HUDEP-2 (cell line): ENCODE data around the gene RAB14.
"Not testable (repeated sequence)": the region's sequence is repeated elsewhere in the genome, so short reads cannot be mapped to it uniquely, and the experiment has no call there.

Experiments used
- DNase-seq, 76 experiments: peaks; one replicate each; lab custom pipeline; 2025; ENCODE audit not compliant: unreplicated experiment in 76 of 76; lab: John Stamatoyannopoulos, UW

RAB14 gene

DNA sequence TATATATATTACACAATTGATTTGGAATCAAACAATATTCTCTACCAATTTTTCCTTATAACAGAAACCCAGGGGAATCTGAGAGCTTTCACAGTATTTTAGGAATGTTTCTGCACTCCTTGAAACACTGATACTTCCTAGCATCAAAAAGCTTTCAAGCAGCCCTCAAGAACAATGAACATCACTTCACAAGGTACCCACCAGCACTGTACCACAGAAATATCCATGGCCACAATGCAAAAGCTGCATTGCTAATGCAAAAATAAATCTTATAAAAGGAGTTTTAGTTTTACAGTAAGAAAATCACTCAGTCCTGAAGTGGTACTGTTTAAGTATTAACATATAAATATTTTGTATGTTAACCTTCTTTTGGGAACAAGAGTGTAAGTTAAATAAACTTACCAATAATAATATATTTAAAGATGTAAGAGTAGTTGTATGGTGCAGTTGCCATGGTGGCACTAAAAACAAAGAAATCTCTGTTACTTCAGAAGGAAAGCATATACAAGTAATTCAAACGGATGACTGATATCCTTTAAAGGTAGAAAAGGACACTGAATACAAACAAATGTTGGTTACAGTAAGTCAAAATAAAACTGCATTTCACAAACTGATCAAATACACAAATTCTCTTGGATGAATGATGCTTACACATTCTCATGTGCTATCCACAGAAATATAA, 8.6 kb downstream of the RAB14 start:
- no peak for DNase-seq

GRCh38 chr9:121192518-121192917, 9.2 kb downstream of the RAB14 start:
- DNase-seq, result no peak

DNA sequence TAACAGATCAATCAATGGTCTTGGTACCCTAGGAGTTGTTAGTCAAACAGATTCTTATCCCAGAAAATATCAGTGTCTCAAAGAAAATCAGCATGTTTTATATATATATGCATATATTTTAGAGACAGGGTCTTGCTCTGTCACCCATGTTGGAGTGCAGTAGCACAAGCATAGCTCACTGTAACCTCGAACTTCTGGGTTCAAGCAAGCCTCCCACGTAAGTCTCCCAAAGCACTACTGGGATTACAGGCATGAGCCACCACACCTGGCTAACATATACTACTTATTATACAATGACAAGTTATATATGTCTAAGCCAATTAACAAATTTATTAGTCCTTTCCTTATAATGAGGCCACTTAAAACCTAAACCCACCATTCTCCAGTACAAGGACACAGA, 10.4 kb downstream of the RAB14 start:
- DNase-seq, result no peak

DNA sequence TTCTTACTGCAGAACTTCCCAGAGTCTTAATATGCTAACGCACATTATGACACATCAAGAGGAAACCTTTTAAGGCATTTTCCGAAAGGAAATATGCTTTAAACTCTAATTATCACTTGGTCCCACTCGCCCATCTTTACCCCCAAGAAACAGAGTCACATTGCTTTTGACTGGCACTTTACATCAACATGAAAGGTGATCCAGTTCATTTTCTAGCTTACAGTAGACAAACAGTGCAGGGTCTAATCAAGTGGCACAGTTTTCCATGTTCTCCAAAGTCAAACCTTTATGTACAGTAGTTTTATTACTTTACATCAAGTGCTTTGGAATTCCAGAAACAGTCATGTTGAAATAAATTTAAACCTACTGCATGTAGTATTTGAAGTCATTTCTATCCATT, 12.0 kb downstream of the RAB14 start:
- DNase-seq, result no peak

GRCh38 chr9:121189006-121189405, 12.7 kb downstream of the RAB14 start:
- DNase-seq, result no peak

GRCh38 chr9:121187636-121188305, 13.9 kb downstream of the RAB14 start:
- no peak for DNase-seq

GRCh38 chr9:121185774-121186403, 15.8 kb downstream of the RAB14 start:
- peak in 6 of 76 experiments; percentile 9 to 59 (median 20) for DNase-seq

GRCh38 chr9:121185178-121185745, 16.4 kb downstream of the RAB14 start:
- DNase-seq, result no peak

GRCh38 chr9:121184463-121184862, 17.2 kb downstream of the RAB14 start:
- no peak for DNase-seq

GRCh38 chr9:121183666-121184423, 17.8 kb downstream of the RAB14 start:
- no peak for DNase-seq

- no peak for DNase-seq
Observed at GRCh38 chr9:121182989-121183388, 18.7 kb downstream of the RAB14 start.

DNA sequence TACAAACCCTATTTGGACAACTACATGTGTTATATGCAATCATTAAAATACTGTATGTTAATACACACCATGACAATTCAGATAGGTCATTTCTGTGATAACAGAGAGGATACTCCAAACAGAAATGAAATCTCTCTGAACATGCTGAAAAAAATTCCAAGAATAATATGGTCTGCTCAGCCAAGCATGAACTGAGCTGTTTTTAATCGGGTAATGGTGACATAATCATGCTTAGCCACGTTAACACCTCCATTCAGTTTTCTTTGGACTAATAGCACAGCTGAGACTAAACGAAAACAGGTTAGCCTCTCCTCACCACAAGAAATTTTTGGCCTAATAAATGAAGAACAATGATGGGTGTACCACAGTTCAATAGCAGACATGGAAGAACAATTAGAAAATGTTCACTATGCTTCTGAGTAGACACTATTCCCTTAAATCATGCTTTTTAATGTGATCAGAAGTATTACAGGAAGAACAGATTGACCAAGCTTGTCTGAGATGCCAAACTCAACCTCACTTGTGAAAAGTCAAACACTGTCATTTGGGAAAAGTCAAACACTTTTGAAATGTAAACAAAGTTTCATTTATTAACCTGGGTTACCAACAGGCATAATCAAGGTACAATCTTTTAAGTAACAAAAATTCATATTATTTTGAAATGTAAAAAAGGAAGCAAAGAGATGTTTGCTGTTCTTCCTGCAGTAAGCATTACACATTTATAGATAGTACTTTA, 19.4 kb downstream of the RAB14 start:
- DNase-seq, result no peak

GRCh38 chr9:121179930-121180681, 21.6 kb downstream of the RAB14 start:
- DNase-seq, result no peak

GRCh38 chr9:121179373-121179721, 22.3 kb downstream of the RAB14 start:
- not testable (repeated sequence) for DNase-seq

DNA sequence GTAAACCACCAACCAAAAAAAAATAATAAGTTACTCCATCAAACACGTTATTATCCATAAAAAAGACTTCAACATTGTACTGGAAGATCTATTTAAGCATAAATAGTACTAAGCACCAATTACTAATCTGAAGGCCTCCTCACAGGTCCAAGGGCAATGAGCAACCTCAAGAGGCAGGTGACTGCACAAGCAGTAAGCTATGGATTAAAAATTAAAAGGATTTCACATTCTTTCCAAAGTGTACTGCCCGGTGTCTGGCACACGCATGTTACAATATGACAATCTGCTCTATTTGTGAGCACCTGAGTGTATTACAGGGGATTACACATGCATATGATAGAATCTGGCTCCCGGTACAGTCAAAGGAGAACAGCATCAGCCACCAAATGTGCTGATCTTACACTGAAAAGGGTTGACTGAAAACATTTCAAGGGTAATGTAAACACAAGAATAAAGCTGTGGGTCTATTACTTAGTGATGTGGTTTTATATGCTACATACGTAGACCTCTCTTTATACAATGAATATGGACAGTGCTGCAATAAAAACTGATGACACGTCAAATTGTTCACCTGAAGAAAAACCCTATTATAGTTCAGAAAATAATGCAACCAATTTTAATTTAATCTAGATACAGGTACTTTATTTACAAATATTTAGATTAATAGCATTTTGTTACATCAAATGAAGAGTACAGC, 22.8 kb downstream of the RAB14 start:
- no peak for DNase-seq

DNA sequence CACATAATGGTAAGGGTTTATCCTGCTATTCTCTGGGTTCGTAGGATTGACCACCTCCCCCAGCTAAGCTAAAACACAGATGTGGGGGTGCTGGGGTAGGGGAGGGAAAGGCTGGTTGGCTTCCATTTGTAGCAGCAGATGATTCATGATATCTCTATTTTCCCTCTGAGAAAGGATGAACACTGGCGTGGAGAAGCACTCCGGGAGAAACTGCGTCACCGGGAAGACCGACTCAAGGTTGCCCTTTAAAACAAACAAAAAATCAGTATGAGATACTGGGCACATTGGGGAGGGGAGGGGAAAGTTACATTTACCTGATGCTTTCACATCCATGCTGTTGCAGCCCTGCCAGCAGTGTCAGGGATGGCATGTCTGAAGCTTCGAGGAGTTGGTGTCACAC, 28.2 kb downstream of the RAB14 start:
- DNase-seq, result no peak

- no peak for DNase-seq
Observed at GRCh38 chr9:121172726-121173487, 28.8 kb downstream of the RAB14 start.

DNA sequence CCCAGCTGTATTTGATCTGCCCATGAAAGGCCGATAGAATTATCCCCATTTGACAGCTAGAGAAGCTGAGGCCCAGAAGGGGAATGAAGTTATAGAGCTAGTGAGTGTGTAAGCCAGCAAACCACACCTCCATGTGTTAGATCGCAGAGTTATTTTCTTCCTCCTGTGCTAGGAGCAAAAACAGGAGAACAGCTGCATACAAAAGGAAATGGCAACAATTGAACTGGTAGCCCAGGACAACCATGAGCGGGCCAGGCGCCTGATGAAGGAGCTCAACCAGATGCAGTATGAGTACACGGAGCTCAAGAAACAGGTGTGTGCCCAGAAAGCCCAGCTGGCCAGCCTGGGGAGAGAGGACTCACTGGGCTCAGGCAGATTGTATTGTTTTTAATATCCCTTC, 30.4 kb downstream of the RAB14 start:
- DNase-seq, result no peak
